ENCODE results near the gene S100A2.
"Not testable (repeated sequence)": the region's sequence is repeated elsewhere in the genome, so short reads cannot be mapped to it uniquely, and the experiment has no call there.

The S100A2 gene

DNA sequence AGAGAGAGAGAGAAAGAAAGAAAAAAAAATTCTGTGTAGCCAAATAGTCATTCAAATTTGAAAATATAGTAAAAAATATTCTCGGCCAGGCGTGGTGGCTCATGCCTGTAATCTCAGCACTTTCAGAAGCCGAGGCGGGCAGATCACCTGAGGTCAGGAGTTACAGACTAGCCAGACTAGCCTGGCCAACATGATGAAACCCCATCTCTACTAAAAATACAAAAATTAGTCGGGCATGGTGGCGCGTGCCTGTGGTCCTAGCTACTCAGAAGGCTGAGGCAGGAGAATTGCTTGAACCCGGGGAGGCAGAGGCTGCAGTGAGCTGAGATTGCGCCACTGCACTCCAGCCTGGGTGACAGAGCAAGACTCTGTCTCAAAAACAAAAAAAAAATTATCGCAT is 22.4 kb upstream of the S100A2 start:
- not testable (repeated sequence) for DNase-seq

DNA sequence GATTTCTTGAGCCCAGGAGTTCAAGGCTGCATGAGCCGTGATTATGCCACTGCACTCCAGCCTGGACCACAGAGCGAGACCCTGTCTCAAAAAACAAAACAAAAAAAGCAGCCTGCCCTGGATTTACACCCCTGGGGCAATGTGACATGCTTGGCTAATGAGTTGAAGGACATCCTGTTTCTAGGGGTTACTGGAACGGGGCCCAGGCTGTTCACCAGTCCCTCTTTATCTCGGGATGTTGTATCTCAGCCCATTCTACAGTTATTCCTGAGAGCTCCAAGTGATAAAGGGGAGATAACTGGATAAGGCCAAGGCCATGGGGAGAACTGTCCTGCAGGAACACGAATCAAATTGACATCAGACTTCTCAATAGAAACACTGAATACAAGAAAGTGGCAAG is 21.7 kb upstream of the S100A2 start:
- no peak for DNase-seq

DNA sequence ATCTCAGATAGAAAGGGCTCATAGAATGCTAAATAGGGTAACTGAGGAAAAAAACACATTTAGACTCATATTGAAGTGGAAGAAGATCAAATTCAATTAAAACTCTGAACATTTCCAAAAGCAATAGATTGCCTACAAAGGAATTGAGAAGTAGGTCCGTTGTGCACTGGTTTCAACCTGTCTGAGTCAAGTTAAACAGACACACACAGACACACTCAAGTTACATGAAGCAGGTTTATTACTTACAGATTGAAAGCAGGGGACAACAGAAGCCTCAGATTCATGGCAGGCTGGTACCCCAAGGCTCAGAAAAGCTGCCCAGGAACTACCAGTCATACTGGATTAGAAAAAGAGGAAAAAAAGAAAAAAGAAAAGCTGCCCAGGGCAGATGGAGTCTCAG is 20.7 kb upstream of the S100A2 start:
- DNase-seq, result no peak

DNA sequence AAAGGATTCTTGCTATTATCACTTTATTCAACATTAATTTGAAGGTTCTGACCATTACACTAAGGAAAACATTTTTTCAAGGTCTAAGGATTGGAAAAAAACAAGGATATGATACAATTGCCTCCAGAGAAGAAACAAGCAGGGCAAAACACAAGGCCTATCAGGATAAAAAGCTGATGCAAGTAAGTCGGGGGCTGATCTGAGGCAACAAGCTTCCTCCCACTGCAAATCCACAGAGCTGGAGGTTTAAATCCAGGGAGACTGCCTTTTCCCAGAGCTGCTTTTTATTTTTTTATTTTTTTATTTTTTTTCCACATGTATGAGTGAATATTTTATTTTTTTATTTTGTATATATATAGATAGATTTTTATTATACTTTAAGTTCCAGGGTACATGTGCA is 19.4 kb upstream of the S100A2 start:
- no peak for DNase-seq

DNA sequence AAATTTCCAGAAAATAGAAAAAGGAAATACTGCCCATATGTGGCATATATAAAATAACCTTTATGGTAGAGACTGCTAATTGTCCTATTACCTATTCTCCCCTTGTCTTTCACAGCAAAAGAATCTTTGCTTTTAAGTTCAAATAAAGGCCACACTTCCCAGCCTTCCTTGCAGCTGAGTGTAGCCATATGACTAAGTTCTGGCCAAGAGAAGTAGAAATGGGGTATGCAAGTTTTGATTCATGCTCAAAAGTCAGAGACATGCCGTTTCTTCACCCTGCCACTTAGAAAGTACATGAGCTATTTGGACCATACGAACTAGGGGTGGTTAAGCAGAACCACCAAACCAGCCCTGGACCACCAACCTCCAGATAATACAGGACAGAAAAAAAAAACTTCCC is 18.3 kb upstream of the S100A2 start:
- DNase-seq, result no peak

DNA sequence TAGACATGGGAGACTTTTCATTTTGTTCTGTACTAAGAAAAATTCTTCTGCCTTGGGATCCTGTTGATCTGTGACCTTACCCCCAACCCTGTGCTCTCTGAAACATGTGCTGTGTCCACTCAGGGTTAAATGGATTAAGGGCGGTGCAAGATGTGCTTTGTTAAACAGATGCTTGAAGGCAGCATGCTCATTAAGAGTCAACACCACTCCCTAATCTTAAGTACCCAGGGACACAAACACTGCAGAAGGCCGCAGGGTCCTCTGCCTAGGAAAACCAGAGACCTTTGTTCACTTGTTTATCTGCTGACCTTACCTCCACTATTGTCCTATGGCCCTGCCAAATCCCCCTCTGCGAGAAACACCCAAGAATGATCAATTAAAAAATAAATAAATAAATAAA is 17.9 kb upstream of the S100A2 start:
- DNase-seq, result not testable (repeated sequence)

DNA sequence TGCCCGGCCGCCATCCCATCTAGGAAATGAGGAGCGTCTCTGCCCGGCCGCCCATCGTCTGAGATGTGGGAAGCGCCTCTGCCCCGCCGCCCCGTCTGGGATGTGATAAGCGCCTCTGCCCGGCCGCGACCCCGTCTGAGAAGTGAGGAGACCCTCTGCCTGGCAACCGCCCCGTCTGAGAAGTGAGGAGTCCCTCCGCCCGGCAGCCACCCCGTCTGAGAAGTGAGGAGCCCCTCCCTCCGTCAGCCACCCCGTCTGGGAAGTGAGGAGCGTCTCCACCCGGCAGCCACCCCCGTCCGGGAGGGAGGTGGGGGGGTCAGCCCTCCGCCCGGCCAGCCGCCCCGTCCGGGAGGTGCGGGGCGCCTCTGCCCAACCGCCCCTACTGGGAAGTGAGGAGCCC is 17.2 kb upstream of the S100A2 start:
- DNase-seq, result not testable (repeated sequence)

DNA sequence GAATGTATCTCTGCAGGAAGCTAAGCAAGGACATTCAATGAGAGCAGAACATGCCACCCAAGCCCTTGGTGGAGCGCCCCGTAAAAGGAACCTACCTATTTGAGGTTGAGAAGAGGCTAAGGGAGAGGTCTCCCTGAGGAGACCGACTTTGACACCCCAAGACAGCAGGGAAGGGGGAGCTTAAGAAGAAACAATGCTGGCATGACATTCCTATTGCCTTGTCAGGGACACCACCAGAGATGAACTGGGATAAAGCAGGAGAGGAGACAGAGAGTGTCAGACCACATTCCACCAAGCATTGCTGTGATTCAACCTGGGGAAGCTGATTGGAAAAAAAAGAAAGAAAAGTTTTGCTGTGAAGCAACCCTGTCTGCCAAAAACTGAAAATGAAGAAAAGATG is 13.3 kb upstream of the S100A2 start:
- no peak for DNase-seq

DNA sequence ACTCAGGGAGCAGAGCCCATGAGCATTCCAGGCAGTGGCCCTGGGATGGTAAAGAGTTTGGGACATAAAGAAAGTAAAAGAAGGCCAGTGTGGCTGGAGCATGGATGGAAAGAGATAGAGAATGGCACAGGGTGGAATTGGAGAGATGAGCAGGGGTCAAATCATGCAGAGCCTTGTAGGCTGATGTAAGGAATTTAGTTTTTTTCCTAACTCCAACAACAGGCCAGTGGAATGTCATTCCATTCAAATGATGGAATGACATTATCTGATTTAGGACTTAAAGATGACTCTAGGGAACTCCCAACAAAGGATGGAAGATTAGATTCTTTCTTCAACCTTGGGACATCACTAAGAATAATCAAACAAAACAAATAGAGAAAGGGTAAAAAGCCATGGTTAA is 12.8 kb upstream of the S100A2 start:
- DNase-seq, result no peak

DNA sequence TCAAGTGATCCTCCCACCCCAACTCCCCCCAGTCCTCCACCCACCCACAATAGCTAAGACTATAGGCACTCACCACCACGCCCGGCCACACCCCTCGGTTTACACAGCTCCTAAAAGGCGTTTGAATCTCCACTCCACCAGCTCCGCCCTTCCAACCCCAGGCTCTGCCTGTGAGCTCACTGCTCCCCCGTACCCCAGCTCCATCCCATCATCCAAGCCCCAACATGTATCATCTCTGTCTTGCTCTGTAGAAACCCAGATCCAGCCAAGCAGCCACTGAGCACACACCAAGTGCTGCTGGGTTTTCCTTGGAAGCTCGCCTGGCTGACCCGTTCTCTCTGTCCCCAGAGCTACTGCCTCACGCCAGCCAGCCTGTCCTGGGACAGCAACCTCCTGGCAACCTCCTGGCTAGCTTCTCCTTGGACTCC is 12.0 kb upstream of the S100A2 start:
- DNase-seq, result no peak

DNA sequence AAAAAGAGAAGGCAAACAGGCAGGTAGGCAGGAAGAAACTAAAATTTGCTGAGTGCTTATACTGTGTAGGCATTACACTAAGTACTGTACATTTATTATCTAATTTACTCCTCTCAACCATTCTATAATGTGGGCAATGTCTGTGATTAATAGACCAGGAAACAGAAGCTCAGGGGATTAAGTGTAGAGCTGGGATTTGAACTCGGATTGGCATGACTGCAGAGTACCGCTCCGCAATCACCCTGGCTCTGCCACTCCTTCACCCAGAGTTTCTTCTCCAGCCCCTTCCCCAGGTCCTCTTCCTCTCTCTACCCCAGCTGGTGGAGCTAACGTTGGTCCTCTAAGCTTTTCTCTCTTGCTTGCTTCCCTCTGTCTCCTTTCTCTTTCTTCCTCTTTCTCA is 11.5 kb upstream of the S100A2 start:
- DNase-seq, result no peak

DNA sequence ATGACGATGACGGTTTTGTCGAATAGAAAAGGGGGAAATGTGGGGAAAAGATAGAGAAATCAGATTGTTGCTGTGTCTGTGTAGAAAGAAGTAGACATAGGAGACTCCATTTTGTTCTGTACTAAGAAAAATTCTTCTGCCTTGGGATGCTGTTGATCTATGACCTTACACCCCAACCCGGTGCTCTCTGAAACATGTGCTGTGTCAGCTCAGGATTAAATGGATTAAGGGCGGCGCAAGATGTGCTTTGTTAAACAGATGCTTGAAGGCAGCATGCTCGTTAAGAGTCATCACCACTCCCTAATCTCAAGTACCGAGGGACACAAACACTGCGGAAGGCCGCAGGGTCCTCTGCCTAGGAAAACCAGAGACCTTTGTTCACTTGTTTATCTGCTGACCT is 9.9 kb upstream of the S100A2 start:
- not testable (repeated sequence) for DNase-seq

DNA sequence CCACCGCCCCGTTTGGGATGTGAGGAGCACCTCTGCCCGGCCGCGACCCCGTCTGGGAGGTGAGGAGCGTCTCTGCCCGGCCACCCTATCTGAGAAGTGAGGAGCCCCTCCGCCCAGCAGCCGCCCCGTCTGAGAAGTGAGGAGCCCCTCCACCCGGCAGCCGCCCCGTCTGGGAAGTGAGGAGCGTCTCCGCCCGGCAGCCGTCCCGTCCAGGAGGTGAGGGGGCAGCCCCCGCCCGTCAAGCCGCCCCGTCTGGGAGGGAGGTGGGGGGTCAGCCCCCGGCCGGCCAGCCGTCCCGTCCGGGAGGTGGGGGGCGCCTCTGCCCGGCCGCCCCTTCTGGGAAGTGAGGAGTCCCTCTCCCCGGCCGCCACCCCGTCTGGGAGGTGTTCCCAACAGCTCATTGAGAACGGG is 9.4 kb upstream of the S100A2 start:
- DNase-seq, result not testable (repeated sequence)

DNA sequence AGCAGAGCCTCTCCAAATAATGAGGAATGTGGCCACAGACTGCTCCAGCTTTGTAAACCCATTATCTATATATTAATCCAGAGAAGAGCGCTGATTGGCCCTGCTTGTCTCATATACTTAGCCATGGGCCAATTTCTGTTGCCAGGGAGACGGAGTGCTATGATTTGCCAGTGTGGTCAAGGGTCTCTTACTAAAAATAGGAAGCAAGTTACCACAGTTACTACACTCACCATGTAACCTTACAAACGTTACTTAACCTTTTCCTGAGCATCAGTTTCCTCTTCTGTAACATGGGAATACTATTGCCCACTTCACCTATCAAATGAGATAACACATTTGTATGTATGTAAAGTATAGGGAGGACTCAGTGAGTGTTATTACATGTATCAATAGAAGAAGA is 7.7 kb upstream of the S100A2 start:
- no peak for DNase-seq

DNA sequence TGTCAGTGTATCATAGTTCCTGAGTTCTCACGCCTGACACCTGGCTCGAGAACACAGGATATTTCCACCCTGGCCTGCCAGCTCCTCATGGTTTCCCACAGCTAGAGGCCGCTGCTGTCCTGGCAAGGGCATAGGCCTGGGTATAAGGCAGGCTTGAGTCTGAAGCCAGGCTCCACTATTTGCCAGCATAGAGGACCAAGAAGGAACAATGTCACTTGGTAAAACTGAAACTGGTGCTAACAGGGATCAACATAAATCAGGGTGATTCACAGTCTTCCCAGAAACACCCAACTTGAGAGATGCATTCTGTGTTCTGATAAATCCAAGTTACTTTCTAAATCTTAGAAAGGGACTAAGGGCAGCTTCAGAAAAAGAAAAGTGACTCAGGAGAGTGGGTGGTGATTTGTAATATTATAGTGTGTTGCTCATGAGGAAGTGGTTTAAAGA is 6.9 kb upstream of the S100A2 start:
- peak; percentile 52 for DNase-seq

DNA sequence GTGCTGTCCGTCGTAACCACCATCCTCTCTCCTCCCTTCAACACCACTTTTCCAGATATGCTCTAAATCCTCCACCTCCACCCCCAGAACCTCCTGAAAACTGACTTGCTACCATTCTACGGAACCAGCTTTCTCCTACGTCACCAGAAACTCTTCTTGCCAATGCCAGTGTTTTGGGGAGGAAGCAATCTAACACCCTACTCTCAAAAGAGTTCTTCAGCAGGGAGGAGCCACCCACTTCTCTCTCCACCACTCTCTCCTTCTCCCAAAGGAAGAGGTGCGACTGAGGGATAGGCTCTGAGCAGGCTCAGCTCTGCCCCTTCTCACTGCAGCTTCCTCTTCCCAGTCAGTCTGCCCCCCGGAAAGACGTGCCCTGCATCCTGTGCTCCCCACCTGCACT is 6.1 kb upstream of the S100A2 start:
- DNase-seq, result no peak

DNA sequence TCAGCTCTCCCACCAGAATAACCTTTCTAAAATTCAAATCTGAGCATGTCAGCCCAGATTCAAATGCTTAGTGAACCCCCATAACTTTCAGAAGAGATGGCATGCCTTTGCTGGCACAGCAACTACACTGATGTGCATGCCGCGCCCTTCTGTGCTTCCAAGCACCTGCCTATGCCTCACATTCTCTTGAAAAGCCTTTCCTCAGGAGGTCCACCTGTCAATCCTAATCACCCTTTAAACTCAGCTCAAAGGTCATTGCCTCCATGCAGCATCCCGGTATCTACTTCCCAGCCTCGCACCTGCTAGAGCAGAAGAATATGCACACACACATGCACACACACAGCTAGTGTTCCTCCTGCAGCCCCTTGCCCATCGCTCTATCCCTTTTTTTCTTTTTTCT is 5.2 kb upstream of the S100A2 start:
- no peak for DNase-seq

DNA sequence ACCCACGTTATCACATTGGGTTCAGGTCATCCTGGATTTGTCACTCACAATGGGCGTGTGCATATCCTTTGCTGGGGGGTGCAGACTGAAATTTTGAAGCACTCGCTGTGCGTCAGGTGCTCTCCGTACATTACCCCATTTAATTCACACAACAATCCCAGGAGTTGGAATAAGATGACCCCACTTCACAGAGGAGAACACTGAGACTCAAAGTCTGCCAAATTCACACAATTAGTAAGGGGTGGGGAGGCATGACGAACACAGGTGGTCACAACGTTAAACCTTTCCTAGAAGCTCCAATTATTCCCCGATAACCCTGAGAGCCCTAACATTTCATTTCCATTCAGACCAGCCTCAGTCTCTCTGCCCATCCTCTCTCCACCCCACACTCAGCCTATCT is 3.8 kb upstream of the S100A2 start:
- no peak for DNase-seq

DNA sequence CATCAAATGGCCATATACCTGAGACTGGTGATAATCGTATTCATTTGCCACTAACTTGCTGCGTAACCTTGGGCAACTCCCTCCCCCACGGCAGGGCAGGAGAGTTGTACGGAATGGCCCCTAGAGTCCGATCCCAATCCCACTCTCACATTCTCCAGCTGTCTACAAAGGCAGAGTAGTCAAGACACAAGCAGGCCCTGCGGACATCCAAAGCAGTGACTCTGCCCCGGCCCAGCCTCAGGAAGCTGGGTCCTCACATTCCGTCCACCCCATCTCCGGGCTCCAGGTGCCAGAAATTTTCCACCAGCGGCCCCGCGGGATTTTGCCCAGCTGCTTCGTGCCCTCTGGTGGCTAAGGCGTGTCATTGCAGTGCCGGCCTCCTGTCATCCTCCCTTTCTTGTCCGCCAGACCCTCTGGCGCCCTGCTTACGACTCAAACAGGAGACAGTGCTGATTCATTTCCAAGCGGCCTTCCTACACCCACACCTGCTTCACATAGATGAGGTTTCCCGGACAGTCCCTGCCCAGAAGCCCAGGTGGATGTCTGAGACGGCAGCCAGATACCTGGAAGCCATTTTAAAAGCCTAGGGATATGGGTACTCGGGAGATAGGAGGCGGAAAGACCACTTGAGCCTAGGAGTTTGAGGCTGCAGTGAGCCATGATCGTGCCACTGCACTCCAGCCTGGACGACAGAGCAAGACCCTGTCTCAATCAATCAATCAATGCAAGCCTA is 2.9 kb upstream of the S100A2 start:
- peak; percentile 76 for DNase-seq

DNA sequence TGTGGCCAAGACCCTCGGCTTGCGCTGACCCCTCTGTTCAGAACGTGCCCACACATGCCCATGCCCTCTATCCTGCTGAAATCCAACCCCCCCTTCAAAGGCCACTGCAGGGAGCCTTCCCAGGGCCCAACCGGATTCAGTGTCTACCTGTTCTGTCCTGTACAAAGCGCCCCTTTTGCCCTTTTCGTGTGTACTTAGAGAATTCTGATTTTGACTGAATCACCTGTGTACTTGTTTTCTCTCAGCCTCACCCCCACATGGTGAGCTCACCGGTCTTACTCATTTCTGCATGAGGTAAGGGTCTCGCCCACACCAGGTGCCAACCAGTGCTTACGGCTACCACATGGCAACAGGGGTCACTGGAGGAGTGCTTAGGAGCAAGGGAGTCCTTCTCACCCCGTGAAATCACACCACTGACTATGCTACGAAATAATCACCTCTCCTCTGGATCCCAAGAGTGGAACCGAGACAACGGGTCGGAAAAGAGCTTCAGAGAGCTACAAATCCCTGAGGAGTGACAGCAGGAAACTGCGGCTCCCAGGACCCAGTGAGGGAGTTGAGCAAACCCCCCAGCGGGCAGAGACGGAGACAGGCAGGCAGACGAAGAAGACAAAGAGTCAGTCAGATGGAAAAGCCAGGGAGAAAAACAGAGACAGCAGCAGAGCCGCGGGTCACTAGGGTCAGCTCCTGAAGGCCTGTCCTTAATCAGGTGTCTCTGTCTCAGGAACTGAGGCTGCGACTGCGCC is 2.1 kb upstream of the S100A2 start:
- DNase-seq, result peak; percentile 55

DNA sequence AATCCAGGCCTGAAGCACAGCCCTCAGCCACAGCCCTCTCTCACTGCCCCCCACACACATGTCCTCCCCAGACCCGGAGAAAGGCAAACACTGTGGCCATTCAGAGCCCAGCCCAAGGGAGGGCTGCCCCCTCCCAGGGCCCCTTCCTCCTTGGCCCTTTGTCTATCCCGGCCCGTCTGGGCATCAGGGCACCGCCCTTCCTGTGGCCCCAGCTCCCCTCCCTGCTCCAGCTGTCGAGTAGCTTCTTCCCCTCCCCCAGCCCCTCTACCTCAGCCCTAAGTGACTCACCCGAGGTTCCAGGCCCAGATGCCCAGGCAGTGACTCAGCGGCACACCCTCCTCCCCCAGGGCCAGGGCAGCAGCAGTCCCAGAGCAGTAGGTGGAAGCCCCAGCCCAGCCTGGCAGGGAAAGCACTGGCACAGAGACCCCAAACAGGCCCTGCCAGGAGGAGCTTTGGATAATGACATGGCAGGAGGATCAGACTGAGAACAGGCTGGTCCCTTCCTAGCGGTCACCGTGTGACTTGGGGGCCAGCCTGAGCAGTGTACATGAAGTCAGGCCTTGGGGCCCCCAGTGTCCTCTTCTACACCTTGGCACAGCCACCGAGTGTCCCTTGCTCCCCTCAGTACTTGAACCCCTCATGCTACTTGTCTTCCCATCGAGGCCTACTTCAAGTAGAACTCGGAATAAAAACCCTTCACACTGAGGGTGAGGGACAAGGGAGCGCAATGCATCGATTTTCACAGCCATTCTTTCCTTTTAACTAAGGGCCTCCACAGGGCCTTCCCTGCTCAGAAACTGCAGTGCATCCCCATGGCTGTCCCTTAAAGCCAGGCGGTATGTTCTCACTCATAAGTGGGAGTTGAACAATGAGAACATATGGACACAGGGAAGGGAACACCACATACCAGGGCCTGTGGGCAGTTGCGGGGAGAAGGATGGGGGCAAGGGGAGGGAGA is 1.0 kb upstream of the S100A2 start:
- DNase-seq, result peak; percentile 87

DNA sequence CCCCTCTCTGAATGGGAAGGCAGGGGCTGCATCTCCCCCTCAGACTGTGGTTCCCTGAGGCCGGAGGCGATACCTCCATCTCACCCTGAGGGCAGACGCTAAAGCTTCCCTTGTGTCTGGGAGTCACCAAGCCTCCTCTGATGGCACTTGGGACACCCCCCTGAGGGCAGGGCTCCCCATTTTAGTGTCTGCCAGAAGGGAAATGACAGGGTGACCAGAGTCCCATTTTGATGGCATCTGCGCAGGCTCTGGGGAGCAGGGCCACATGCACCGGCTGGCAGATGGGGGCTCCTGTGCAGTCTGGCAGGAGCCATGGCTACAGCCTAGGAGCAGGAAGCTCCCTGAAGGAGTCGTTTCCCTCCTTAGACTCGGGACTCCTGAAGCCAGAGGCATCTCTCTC is 1.7 kb downstream of the S100A2 start:
- DNase-seq, result no peak

DNA sequence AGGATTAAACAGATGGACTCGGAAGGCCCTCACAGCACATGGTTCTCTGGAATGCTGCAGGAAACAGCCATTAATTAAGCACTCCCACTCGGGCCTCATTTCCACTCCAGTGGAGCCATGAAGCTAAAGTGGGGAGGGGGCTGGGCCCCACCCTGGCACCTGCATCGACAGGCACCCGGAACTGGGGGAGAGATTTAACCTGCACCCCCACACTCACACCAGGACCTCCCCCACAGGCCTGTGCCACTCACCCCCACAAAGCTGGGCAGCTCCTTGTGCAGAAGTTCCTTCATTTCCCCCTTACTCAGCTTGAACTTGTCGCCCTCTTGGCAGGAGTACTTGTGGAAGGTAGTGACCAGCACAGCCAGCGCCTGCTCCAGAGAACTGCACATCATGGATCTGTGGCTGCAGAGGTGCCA is 2.2 kb downstream of the S100A2 start:
- DNase-seq, result no peak
